Left cardiac atrium (tissue), 4 donors: Measurements from ENCODE around the gene RNF157. TPM values are rescaled to one million over a fixed set of nuclear protein-coding genes. Genes with fewer than 3 reads are reported as not detected.
A peak's percentile ranks its signal among the peaks of the same experiment; 100 is the strongest.

Experiments
- ATAC-seq, 2 donors: fragments of 200-7000 bp; cut with Tn5 transposase; one replicate each; pipeline ENCODE4 v1.9.1; 2020; ENCODE audit warnings: mild to moderate bottlenecking in 2 of 2, moderate library complexity in 2 of 2
- DNase-seq: peaks from one replicate; pipeline ENCODE4 v3.0.0-alpha.2; 2020
- intact Hi-C, 2 donors: fragments of 100-400 bp; cut with DNase I; formaldehyde crosslinking; loops; one replicate each; pipeline versions ENCODE4 v1.14.1 to v1.15.1; 2022 to 2023
- long read RNA-seq: library from polyadenylated mRNA; unstranded; transcript quantifications from one replicate; pipeline ENCODE4 v2.0.0, GENCODE V29; 2021
- total RNA-seq, 2 donors: library from RNA; stranded (reverse); fragmentation: NEBNext Ultra II Directional; extraction: Animal tissue kit (Norgen Biotek cat#: 25700); gene quantifications; one replicate each; pipeline ENCODE4 v1.2.1, GENCODE V29; 2021
- donor health status: DM: no; HTN: yes; CAD: no.
- donor health status: DM: no; HTN: yes; CAD: no; lungs with severe emphysema.
- donor health status: DM: yes; HTN: yes; CAD: no.
- donor health status: Dilated cardiomyopathy.

Gene RNF157
- total RNA-seq = 10 to 100 TPM; 11.1 to 19.9 TPM
- long read RNA-seq, partial matches to known transcripts = 1 of 3 reads
- long read RNA-seq, other reads (novel, unspliced or antisense) = 2 of 3 reads

DNA sequence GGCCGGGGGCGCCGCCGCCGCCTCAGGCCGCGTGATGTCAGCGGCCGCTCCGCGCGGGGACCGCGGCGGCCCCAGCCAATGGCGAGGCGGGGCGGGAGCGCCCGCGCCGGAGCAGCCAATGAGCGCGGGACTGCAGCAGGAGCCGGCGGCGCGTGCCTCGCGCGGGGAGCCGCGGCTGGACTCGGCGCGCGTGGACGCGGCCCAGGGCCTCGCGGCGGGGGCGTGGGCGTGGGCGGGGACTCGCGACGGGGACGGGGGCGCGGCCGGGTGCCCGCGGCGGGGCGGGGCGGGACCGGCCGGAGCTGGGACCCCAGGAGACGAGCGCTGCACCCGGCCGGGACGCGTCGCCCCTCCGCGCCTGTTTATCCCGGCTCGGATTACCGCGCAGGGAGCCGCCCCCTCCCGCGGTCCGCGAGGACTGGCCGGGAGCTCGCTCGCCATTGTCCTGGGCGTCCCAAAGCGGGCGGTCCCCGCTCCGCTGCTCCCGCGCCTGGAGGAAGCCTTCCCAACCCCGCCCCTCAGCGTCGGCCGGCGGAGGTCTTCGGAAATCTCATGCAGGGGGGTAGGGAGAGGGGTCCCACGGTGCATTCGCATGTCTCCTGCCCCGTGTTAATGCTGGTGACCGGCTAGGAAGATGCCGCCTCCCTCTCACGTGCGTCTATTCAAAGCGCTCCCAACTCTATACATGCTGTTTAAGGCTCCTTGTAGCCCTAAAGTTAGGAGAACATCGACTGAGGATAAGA is at the start of gene RNF157:
TSS of gene RNF157 (minus strand) at position 33 of the 743 bp plus-strand sequence. CDS start 253 bp downstream, outside the sequence.
- ATAC-seq (peak; percentile 87 to 92), DNase-seq (peak; percentile 71)
- intact Hi-C loops = no loop called here

DNA sequence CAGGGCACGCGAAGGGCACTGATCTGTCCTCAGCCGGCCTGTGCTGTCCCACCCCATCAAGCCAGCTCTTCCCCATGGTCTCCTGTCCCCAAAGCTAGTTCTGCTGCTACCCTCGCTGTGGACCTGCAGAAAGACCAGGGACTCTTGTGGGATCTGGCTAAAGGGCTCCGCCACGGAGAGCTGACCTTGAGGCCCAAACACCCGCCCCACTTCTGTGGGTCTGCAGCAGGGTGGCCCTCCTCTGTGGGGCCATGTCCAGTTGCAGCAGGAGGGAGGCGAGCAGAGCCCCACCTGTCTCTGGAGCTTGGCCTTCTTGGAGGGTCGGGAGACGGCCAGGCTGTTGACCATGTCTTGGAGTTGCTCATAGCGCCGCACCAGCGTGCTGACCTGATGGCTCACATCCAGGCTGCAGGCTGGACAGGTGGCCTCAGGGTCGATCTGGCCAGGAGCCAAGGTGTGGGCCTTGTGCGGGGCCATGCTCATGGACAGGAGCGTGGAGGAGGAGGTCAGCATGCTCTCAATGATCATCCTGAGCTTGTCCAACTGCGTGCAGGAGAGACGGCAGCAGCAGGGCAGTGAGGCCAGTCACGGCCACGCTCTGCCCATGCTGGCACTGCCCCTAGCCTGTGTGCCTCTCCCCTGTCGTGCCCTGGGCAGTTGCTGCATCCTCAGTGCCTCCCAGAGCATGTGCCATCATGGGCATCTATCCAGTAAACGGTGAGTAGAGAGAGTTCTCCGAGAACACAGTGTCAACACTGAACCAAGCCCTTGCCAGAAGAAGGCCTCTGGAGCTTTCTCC is 41.5 kb upstream of the RNF157 start:
- no peak for DNase-seq
- intact Hi-C loops = no loop called here
- peak; percentile 21 to 38 for ATAC-seq

DNA sequence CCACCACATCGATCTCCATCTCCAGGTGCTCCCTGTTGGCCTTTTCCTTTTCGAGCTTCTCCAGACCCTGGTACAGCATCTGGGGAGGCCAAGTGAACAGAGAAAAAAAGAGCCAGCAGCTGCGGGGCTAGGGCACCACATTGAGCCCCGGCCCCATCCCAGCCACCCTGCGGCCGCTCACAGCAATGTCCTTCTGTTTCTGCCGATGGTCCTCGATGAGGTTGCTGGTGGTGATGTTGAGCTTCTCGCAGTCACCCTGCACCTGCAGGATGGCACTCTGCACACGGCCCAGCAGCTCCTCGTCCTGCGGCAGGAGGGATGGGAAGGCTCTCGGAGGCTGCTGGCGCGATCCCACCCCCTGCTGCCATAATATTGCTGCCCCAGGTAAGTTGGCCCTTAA is 40.4 kb upstream of the RNF157 start:
- DNase-seq (no peak), ATAC-seq (no peak)
- intact Hi-C loops = no loop called here

DNA sequence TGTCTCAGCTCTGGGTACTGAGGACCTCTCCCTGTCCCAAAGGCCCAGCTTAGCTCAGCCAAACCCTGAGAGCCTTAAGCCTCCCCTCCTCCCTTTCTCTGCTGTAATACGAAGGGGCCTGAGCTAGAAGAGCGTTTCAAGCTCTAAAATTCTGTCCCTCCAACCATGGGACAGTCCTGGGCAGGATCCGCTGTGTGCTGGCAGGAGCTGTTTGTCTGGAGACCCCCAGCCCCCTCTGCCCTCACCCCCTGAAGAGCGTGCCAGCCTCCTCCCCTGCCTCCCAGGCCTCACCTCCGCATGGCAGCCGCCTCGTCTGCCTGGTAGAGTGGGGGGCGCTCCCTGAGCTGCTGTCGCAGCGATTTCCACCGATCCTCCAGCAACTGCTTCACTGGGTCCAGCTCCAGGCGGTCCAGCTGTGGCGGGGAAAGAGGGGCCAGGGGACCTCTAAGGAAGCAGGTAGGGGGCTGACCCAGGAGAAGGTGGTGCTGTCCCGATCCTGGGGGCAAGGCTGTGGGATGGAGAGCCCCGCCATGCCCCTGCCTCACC is 39.5 kb upstream of the RNF157 start:
- ATAC-seq (no peak), DNase-seq (no peak)
- intact Hi-C loops = loop anchor here (1.0 to 10.0 kb wide), 4 partner anchors 95 to 159 kb away; no protein-coding TSS in a partner anchor

DNA sequence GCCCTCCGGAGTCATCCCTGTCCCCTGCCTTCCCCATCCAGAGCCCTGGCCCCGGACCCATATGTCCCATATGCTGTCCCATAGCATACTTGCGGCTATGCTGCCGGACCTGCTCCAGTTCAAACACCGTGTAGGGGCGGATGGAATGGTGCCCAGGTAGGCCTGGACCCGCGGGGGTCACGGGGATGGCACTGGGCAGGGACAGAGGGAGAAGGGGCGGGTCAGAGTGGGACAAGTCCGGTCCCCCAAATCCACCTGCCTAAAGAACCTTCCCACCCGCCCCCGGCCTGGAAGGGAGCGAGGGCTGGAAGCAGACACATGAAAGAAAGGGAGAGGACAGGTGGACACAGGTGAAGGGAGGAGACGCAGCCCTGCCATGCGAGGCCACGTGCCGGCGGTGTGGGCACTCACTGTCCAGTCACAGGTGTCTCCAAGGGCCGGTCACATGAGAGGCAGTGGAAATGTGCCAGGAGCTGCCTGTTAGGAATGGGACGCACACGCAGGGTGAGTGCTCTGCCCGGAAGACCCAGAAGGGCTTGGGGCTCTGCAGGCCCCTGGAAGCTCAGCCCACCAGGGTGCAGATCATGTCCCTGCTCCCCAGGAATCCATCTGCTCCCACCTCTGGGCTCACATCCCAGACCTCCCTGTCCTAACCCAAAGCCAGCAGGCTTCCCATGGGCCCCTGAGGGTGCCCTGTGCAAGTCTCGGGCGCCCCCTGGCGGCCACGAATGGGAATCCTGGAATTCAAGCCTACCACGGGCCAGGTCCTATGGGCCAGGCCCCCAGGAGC is 38.9 kb upstream of the RNF157 start:
- ATAC-seq (peak; percentile 87 to 88), DNase-seq (peak; percentile 90)
- intact Hi-C loops = loop anchor here (1.0 to 10.0 kb wide), 4 partner anchors 94 to 158 kb away; no protein-coding TSS in a partner anchor

DNA sequence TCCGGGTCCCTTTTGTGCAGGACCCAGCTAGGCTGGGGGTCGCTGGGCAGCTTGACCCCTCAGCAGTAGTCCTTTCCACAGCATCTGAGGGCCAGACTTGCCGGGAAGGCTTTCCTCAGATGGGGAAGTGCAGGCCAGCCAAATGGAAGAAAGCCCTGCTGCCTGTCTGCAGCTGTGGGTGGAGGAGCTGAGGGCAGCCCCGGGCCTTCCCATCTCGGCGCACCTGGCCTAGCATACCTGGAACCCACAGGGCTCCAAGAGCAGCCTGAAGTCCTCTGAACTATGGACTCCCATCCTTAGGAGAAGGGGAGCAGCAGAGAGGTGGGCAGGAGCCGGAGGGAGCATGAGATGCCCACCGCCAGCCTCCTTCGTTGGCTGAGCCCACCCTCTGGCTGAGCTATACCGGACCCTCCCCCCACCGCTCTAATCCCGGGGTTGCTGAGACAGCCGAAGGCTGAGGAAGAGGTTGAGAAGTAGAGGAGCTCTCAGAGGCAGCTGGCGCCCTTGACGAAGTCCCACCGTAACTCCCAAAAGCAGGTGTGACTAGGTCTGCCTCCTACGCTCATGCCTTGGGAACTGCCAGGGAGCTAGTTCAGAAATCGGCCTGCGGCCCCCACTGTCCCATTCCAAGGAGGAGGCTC is 38.1 kb upstream of the RNF157 start:
- ATAC-seq = no peak

DNA sequence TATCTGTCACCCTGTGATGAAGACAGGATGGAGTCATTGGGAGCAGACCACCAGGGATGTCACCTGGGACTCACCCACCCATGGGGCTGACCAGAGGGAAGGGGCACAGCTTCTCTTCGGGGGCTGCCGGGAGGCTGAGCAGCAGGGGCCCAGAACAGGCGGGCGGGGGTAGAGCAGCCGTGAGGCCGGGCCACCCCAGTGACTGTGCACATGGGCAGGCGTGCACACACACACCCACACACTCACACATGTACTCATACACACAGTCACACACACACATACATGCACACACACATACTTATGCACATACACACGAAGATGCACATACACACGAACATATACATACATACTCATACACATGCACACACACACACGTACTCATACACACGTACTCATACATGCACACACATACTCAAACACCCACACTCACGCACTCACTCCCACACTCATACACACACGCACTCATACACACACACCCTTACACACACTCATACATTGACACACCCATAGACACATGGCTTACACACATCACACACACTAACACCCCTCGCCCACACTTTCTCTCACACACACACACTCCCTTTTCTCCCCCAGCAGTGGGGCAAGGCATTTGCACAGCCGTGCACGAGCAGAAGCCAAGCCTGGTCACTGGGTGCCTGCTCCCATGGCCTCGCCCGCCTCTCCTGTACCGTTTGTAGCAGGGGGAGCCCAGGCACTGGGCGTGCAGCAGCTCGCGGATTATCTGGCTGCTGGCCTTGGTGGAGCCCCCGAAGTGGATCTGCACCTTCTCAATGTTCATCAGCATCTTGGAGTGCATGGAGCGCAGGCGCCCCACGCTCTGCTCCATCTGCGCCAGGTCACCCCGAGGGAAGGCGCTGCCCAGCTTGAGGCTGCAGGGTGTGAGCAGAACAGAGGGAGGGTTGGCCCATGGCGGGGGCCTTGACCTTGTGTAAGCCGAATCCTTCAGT is 37.3 kb upstream of the RNF157 start:
- intact Hi-C loops = loop anchor here (5.0 to 10.0 kb wide), 3 partner anchors 93 to 155 kb away; no protein-coding TSS in a partner anchor
- no peak for DNase-seq
- no peak for ATAC-seq

More for the DNA sequence above, 38.1 kb upstream of the RNF157 start:
- intact Hi-C loops = loop anchor here (5.0 to 10.0 kb wide), 3 partner anchors 94 to 156 kb away; no protein-coding TSS in a partner anchor
- no peak for DNase-seq

DNA sequence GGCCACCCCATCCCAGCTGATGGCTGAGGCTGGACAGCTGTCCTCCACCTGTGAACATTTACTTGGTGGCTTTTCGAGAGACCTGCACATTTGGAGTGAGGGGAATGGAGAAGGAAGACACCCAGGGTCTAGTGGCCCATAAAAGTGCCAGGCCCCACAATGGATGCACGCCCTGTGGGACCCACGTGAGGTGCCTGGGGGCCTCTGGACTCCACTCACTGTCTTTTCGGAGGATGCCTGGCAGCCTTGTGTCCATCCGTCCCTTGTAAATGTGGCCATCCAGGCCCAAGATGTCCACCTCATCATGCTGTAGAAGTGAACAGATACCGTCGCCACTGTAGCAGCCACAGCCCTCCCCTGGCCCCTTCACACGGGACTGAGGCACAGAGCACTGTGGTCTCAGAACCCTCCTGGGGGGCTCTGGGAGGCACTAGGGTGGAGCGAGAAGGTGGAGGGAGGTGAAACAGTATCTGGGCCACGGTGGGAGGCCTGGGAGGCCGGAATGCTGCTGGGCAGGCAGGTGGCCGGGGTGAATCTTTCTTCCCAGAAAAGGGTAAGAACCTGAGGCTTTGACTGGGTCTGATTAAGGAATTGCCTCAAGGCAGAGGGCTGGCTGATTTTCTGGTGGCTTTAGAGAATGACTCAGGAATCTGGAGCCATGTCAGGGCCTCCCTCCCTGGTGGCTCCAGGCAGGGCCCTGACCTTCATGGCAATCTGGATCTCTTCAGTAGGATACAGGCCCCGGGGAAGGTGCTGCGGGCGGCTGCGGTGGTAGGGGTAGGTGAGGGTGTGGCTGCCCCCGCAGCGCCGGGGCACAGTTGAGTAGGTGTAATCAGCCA is 36.4 kb upstream of the RNF157 start:
- DNase-seq = no peak
- intact Hi-C loops = loop anchor here (5.0 to 10.0 kb wide), 3 partner anchors 92 to 154 kb away; no protein-coding TSS in a partner anchor
- no peak for ATAC-seq

DNA sequence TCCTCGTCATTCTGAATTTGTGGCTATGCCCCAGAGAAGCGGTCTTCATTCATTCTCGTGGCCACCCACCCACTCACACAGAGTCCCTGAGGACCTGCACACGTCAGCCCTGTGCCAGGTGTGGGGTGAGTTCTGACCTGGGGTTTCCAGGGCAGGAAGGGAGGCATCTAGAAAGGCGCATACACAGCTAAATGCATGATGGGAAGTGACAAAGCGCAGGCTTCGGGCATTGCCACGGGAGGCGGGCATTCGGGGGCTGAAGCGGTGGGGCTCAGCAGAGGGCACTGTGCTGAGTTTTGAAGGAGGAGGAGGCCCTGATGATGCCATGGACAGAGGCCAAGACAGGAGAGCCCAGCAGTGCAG is 35.8 kb upstream of the RNF157 start:
- DNase-seq (no peak), ATAC-seq (no peak)
- intact Hi-C loops = loop anchor here (5.0 to 10.0 kb wide), 3 partner anchors 91 to 154 kb away; no protein-coding TSS in a partner anchor

DNA sequence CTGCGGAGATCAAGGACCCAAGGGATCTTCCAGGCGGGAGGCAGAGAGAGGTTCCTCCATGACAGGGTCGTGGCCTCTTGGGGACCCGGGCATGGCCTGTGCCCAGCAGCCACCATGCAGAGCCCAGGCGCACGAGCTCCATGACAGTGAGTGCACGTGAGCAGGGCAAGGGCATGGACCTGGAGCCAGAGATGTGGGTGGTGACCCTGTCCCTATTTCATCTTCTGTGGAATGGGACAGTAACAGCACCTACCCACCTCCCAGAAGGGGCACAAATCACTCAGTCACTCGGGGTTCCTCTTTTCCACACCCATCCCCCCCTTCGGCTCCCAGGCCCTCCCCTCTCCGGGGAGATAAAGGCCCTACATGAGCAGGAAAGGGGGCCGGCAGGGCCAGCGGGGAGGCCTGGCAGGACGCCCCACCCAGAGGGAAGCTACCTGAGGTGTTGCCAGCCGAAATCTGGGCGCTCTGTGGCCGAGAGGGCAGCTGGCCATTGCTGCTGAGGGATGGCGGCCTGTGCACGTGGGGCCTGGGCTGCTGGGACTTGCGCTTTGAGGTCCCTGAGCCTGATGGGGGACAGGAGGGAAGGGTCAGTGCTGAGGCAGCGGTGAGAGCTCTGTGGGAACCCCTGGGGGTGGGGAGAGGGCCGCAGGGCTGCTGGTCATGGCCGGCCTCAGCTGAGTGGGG is 35.2 kb upstream of the RNF157 start:
- ATAC-seq = peak in 1 of 2 donors; percentile 4
- DNase-seq = no peak
- intact Hi-C loops = loop anchor here (5.0 to 10.0 kb wide), 3 partner anchors 91 to 153 kb away; no protein-coding TSS in a partner anchor

DNA sequence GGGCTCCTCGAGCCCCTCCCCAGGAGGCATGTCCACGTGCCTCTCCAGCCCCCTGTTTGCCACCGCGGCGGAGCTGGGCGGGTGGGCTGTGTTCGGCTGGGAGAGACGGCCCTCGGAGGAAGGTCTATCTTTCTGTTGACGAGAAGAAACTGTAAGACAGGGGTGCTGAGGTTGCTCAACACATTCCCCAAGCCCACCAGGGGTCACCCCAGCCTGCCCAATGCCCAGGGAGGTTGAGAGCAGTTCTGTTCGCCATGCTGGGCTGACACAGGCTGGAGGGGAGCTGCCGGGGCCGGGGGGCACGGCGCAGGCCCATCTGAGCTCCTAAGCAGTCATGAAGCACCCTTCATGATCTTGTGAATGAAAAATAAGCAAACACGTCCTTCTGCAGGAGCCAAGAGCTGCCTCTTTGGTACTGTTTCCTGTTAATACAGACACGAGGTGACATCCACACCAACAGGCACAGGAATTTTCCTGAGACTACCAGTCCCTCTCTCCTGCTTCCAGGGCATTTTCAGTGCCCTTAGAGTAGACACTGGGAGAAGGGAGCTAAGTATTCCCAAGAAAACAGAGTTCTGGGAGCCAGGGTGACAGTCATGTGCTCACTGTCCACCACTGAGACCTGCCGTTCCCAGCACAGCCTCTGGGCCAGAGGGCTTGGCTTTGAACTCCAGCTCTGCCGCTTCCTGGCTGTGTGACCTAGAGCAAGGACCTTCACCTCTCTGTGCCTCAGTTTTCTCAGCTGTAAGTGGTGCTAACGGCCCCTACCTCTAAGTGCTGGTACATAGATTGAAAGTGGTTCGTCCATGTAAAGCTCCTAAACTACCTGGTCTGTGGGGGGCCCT is 34.0 kb upstream of the RNF157 start:
- DNase-seq (no peak), ATAC-seq (peak in 1 of 2 donors; percentile 13)
- intact Hi-C loops = loop anchor here in 1 of 2 donors (10.0 kb wide), 1 partner anchor 90 kb away; no protein-coding TSS in a partner anchor

DNA sequence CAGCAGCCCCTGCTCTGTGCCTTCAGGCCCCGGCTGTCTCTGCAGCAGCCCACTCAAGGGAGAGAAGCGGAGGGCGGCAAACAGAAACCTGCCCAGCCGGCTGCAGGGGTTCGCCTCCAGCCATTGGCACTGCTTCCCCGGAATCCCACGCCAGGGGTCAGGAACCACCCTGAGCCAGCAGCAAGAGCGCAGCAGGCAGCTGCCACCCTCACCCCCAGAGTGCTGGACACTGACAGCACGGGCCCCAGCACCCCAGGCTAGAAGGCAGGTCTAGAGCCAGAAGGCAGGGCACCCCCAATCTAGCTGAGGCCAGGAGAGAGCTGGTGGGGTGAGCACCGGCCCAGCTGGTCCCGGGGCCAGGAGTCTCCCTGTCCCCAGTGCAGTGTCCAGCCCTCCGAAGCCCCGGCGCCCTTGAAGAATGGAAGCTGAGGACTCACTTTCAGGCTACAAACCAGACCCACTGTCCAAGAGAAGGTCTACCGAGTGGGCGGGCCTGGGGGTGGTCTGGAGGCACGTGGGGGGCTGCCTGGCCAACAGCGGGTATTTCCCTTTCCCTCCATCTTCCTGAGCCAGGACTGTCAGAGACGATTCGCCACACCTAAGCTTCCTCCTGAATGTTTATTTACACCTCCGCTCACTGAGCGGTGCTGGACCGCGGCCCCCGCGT is 33.3 kb upstream of the RNF157 start:
- ATAC-seq = no peak
- DNase-seq = no peak
- intact Hi-C loops = loop anchor here in 1 of 2 donors (10.0 kb wide), 1 partner anchor 89 kb away; no protein-coding TSS in a partner anchor

DNA sequence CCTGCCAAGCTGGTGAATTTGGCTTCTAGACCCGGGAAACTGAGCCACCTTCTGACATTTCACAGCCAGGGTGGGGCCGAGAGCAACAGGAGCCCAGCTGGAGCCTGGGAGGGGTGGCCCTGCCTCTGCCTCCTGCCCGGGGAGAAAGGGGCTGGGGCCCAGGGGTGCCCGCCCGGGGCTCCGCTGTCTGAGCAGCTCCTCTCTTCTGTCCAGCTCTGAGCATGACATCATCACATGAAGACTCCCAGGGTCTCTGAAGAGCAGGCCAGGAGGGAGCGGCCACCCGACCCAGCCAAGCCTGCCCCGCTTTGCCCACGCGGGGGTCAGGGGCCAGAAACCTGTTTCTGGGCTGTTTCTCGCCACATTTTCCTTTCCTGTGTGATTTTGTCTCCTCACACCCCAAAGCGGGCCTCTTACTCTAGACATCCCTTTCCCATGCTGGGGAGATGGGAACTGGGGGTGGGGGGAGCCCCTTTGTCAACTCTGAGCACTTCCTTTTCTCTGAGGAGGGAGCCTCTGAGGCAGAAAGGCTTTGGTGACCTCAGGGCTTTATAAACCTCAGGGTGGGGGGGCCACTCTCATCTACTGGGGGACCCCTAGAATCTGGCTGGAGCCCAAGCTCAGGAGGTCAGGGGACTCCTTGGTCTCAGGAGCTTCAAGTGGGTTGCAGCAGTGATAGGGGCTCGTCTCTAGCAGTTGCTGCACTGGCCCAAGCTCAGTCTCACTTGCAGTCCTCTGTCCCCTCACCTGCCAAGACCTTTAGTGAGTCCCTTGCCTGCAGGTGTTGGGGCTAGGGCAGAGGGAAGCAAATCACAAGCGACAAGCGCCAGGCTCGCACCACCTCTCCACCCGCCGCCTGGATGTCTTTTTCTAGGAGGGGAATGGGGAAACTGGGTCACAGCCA is 32.5 kb upstream of the RNF157 start:
- DNase-seq (no peak), ATAC-seq (peak; percentile 5 to 15)
- intact Hi-C loops = loop anchor here in 1 of 2 donors (10.0 kb wide), 1 partner anchor 88 kb away; no protein-coding TSS in a partner anchor
